ENCODE data around the gene APC2. TPM values are rescaled to one million over a fixed set of nuclear protein-coding genes. Genes with fewer than 3 reads are reported as not detected.

Gene APC2
- 1 to 10 TPM in 1 of 4 donors, under 1 TPM in 2, not detected in 1; 0.11 to 1.1 (median 0.23) TPM for total RNA-seq

- no peak for DNase-seq (ENCODE audit: low spot score in 2 of 2)
- TF ChIP-seq CTCF (IDR thresholded peaks at IDR 0.05) (no peak), POLR2A (IDR thresholded peaks at IDR 0.05) (no peak)
- 8 to 12% methylated on average over 14 to 28 of the region's 74 CpGs for WGBS, 2 donors
- H3K4me3 ChIP-seq (ENCODE audit: low read depth, poor library complexity, severe bottlenecking): no peak within 1 kb of the TSS
- intact Hi-C loops (cut with DNase I; ENCODE audit: low total_unique reads): loop anchor here (5.0 kb wide), 1 partner anchor 172 kb away; the partner anchor contains the start of gene FAM174C
Observed at GRCh38 chr19:1449467-1450442, at the start of gene APC2. Gene APC2, plus strand, starts transcription at chr19:1450121. Its CDS starts 2,881 bp downstream, at chr19:1453002.

- H3K4me3 ChIP-seq (ENCODE audit: low read depth, poor library complexity, severe bottlenecking): peak overlapping the region; percentile 15
- 17 to 28% methylated on average over 24 to 31 of the region's 36 CpGs for WGBS, 2 donors
- no peak for TF ChIP-seq CTCF (IDR thresholded peaks at IDR 0.05)
- intact Hi-C loops (cut with DNase I; ENCODE audit: low total_unique reads): no loop called here
- DNase-seq (ENCODE audit: low spot score in 2 of 2): no peak
Observed at GRCh38 chr19:1400281-1401137, 49.4 kb upstream of the APC2 start.

- DNase-seq (ENCODE audit: low spot score in 2 of 2): no peak
- WGBS, 2 donors: 2 to 4% methylated on average over 31 to 36 of the region's 87 CpGs
- H3K4me3 ChIP-seq (ENCODE audit: low read depth, poor library complexity, severe bottlenecking): peak within 1 kb of the TSS; percentile 15
- intact Hi-C loops (cut with DNase I; ENCODE audit: low total_unique reads): no loop called here
- TF ChIP-seq POLR2A (IDR thresholded peaks at IDR 0.05) (no peak), CTCF (IDR thresholded peaks at IDR 0.05) (no peak)
Observed at GRCh38 chr19:1401138-1401888, 48.6 kb upstream of the APC2 start, which contains the start of gene GAMT. Gene GAMT, minus strand, starts transcription at chr19:1401542. Its CDS starts 66 bp downstream, at chr19:1401476.

- no peak for TF ChIP-seq POLR2A (IDR thresholded peaks at IDR 0.05)
- no peak for TF ChIP-seq CTCF (IDR thresholded peaks at IDR 0.05)
- 54 to 68% methylated on average over 11 of the region's 11 CpGs for WGBS, 2 donors
- no peak overlapping the region for H3K4me3 ChIP-seq (ENCODE audit: low read depth, poor library complexity, severe bottlenecking)
- no peak for DNase-seq (ENCODE audit: low spot score in 2 of 2)
- intact Hi-C loops (cut with DNase I; ENCODE audit: low total_unique reads): no loop called here
Observed at GRCh38 chr19:1401889-1402217, 48.1 kb upstream of the APC2 start.

- WGBS, 2 donors: 29 to 35% methylated on average over 16 to 23 of the region's 25 CpGs
- intact Hi-C loops (cut with DNase I; ENCODE audit: low total_unique reads): no loop called here
- DNase-seq (ENCODE audit: low spot score in 2 of 2): no peak
- TF ChIP-seq POLR2A (IDR thresholded peaks at IDR 0.05) (no peak), CTCF (IDR thresholded peaks at IDR 0.05) (no peak)
- H3K4me3 ChIP-seq (ENCODE audit: low read depth, poor library complexity, severe bottlenecking): no peak overlapping the region
Observed at GRCh38 chr19:1402411-1403070, 47.4 kb upstream of the APC2 start.

All from lower leg skin (tissue), 4 donors.